ENCODE results near the gene ITGB2.

- TF ChIP-seq EZH2phosphoT487 (IDR thresholded peaks at IDR 0.05): no peak
- no peak for TF ChIP-seq CTCF (IDR thresholded peaks at IDR 0.05)
These were observed 33.6 kb upstream of the ITGB2 start for GRCh38 chr21:44954281-44954771.

Data from neural progenitor cell (in vitro differentiated cells).